HepG2 (cell line): ENCODE data around the gene GPRIN2. TPM values are rescaled to one million over a fixed set of nuclear protein-coding genes. Genes with fewer than 3 reads are reported as not detected.
"Not testable (repeated sequence)": the region's sequence is repeated elsewhere in the genome, so short reads cannot be mapped to it uniquely, and the experiment has no call there.

Source experiments
- ATAC-seq: fragments of 200-7000 bp; cut with Tn5 transposase; 3 replicates; pipeline ENCODE4 v1.9.1; 2020; ENCODE audit warnings: mild to moderate bottlenecking, moderate library complexity
- BruUV-seq: library from RNA; stranded (reverse); fragments of 400-500 nt; replicated peaks from 2 replicates; lab custom pipeline; 2021; lab: Mats Ljungman, UMichigan
- CTCF ChIA-PET: fragments of 300-600 bp; formaldehyde crosslinking; extraction: SDS; loops from one replicate; lab custom pipeline; 2021; ENCODE audit warnings: low total read pairs, inconsistent platforms, low intra/inter-chr PET ratio; lab: Yijun Ruan, JAX
- POLR2A ChIA-PET: fragments of 350-600 bp; sonication (Branson Sonifier 250); formaldehyde crosslinking; loops from one replicate; lab custom pipeline; 2020; ENCODE audit warnings: antibody characterized with exemption, inconsistent platforms; lab: Yijun Ruan, JAX
- DNase-seq: peaks from one replicate; pipeline ENCODE4 v3.0.0-alpha.2; 2015; ENCODE audit warnings: low spot score
- FAIRE-seq: peaks from 3 replicates; lab custom pipeline; 2011; peaks lifted over from hg19 to GRCh38; lab: Jason Lieb, UNC
- H2AFZ ChIP-seq: one replicate; pipeline ENCODE4 v1.6.1; 2011; ENCODE audit warnings: low read length, inconsistent platforms
- H3K27ac ChIP-seq: fragments of 300-600 bp; 3 replicates; pipeline ENCODE4 v1.8.0; 2011; ENCODE audit warnings: mixed run types, mild to moderate bottlenecking, mixed read lengths, low read length, inconsistent platforms; ENCODE audit not compliant: insufficient read depth; ENCODE audit errors: extremely low read length
- H3K27me3 ChIP-seq, 2 experiments: fragments of 200-600 bp in 1 of 2; 2 replicates in 1 of 2; 3 replicates in 1 of 2; pipeline versions ENCODE4 v1.6.0 to v1.8.0; 2011; ENCODE audit warnings: low read length in 2 of 2, mild to moderate bottlenecking in 2 of 2, moderate library complexity in 2 of 2, inconsistent platforms in 1 of 2; ENCODE audit not compliant: insufficient read depth in 2 of 2, control insufficient read depth in 1 of 2
- H3K36me3 ChIP-seq, 2 experiments: fragments of 200-600 bp in 1 of 2; replicated peaks in 1 of 2; 2 replicates in 1 of 2; 3 replicates in 1 of 2; pipeline versions ENCODE4 v1.5.1 to v1.8.0; 2011; ENCODE audit warnings: low read length in 2 of 2, inconsistent platforms in 1 of 2; ENCODE audit not compliant: insufficient read depth in 2 of 2, control insufficient read depth in 1 of 2
- H3K4me1 ChIP-seq: 2 replicates; pipeline ENCODE4 v1.5.1; 2012; ENCODE audit warnings: low read length, inconsistent platforms; ENCODE audit not compliant: insufficient read depth
- H3K4me2 ChIP-seq: 2 replicates; pipeline ENCODE4 v1.6.0; 2011; ENCODE audit warnings: low read depth, low read length, inconsistent platforms
- H3K4me3 ChIP-seq, 3 experiments: fragments of 200-600 bp in 1 of 3; sonication (generic), shearing (Covaris generic) in 1 of 3; replicated peaks in 1 of 3; 2 replicates each; pipeline ENCODE4 v1.5.1; 2011 to 2016; ENCODE audit warnings: low read length in 3 of 3, inconsistent platforms in 2 of 3, low read depth in 2 of 3, mild to moderate bottlenecking in 2 of 3, control low read depth in 1 of 3, mixed read lengths in 1 of 3; ENCODE audit not compliant: insufficient read depth in 1 of 3
- H3K79me2 ChIP-seq: one replicate; pipeline ENCODE4 v1.6.1; 2011; ENCODE audit warnings: low read length, inconsistent platforms; ENCODE audit not compliant: insufficient read depth
- H3K9ac ChIP-seq: 2 replicates; pipeline ENCODE4 v1.6.0; 2011; ENCODE audit warnings: mild to moderate bottlenecking, low read depth, low read length, inconsistent platforms; ENCODE audit not compliant: insufficient read depth
- H3K9me3 ChIP-seq: 2 replicates; pipeline ENCODE4 v1.5.1; 2012; ENCODE audit warnings: mild to moderate bottlenecking, low read length
- H4K20me1 ChIP-seq: 2 replicates; pipeline ENCODE4 v1.6.0; 2011; ENCODE audit warnings: inconsistent platforms, mild to moderate bottlenecking, low read length, moderate library complexity; ENCODE audit not compliant: insufficient read depth
- WGBS: methylation state at CpG from one replicate; pipeline ENCODE4 v1.1.6; 2017; ENCODE audit warnings: low lambda C conversion rate; 5-methylcytosine and 5-hydroxymethylcytosine counted together
- in situ Hi-C: cut with HindIII; loops from 2 replicates; pipeline ENCODE4 v1.10.0; 2017; ENCODE audit warnings: low pct_unique_long_range_greater_than_20kb; ENCODE audit not compliant: extremely low pct_ligation_motif_present
- intact Hi-C: fragments of 100-400 bp; cut with micrococcal nuclease; formaldehyde crosslinking; loops from one replicate; pipeline ENCODE4 v1.10.0; 2022; ENCODE audit not compliant: unreplicated experiment
- polyA plus RNA-seq, 8 experiments: library from polyadenylated mRNA; depleted of rRNA in 3 of 8; stranded (reverse) in 7 of 8; unstranded in 1 of 8; fragments of >200 nt; fragmentation: Illumina TruSeq in 4 of 8; extraction: Trizol in 4 of 8; gene quantifications; 2 replicates each; pipeline versions ENCODE4 v1.2.1 to v1.2.3, GENCODE V29; 2011 to 2016; ENCODE audit warnings: low read depth in 4 of 8, missing spikeins in 1 of 8, mixed read lengths in 1 of 8; ENCODE audit not compliant: insufficient read depth in 1 of 8
- total RNA-seq, 5 experiments: library from RNA; depleted of rRNA; stranded (reverse); fragments of >200 nt; fragmentation: Illumina TruSeq; extraction: Trizol; gene quantifications; 2 replicates each; pipeline ENCODE4 v1.2.3, GENCODE V29; 2016; ENCODE audit warnings: low read depth in 1 of 5

The GPRIN2 gene
- total and polyA plus RNA-seq, 2 of the 13 experiments (the other 11 are each of a cell fraction or from before 2014, with no cell fraction given) = not detected

GRCh38 chr10:46570655-46571054 lies 14.2 kb upstream of the GPRIN2 start:
- FAIRE-seq, BruUV-seq: not testable (repeated sequence)

GRCh38 chr10:46567151-46567550 lies 10.7 kb upstream of the GPRIN2 start:
- not testable (repeated sequence) for FAIRE-seq

More at GRCh38 chr10:46570655-46571054, 14.2 kb upstream of the GPRIN2 start:
- ATAC-seq, H3K4me1 ChIP-seq, H3K4me2 ChIP-seq, H3K79me2 ChIP-seq, intact Hi-C loops, H3K36me3 ChIP-seq, H3K9ac ChIP-seq, CTCF ChIA-PET, H4K20me1 ChIP-seq, in situ Hi-C loops, H3K9me3 ChIP-seq, H3K27ac ChIP-seq, DNase-seq, H3K4me3 ChIP-seq, H3K27me3 ChIP-seq, H2AFZ ChIP-seq, POLR2A ChIA-PET: not testable (repeated sequence)
- no CpG with 5 or more reads among the region's 2 CpGs for WGBS

More at GRCh38 chr10:46567151-46567550, 10.7 kb upstream of the GPRIN2 start:
- ATAC-seq, H3K9me3 ChIP-seq, H3K4me2 ChIP-seq, H3K79me2 ChIP-seq, POLR2A ChIA-PET, H3K27me3 ChIP-seq, H3K27ac ChIP-seq, intact Hi-C loops, H4K20me1 ChIP-seq, H3K9ac ChIP-seq, in situ Hi-C loops, H3K4me3 ChIP-seq, H3K4me1 ChIP-seq, H2AFZ ChIP-seq, BruUV-seq, CTCF ChIA-PET, H3K36me3 ChIP-seq, DNase-seq: not testable (repeated sequence)
- WGBS = 94% methylated on average over 2 of the region's 9 CpGs
